Esophagus muscularis mucosa (tissue), 4 donors: ENCODE data around the gene RPL10A.
A peak's percentile ranks its signal among the peaks of the same experiment; 100 is the strongest.

Experiments
- CTCF ChIP-seq, 3 experiments: fragments of 200-600 bp in 2 of 3; fragments of 450-650 bp in 1 of 3; sonication (generic) in 2 of 3; IDR thresholded peaks; one replicate each; pipeline ENCODE4 v1.5.1; 2017 to 2019; ENCODE audit warnings: antibody characterized with exemption in 3 of 3, mild to moderate bottlenecking in 2 of 3, moderate library complexity in 1 of 3
- EP300 ChIP-seq: sonication (generic); formaldehyde crosslinking; IDR thresholded peaks from one replicate; pipeline ENCODE4 v1.6.1; 2017; ENCODE audit warnings: antibody characterized with exemption
- POLR2A ChIP-seq: fragments of 450-650 bp; IDR thresholded peaks from one replicate; pipeline ENCODE4 v1.6.1; 2017; ENCODE audit warnings: antibody characterized with exemption, moderate library complexity, mild to moderate bottlenecking, low read depth

- TF ChIP-seq POLR2A (no peak), EP300 (no peak), CTCF (IDR thresholded peaks at IDR 0.05) (peak; percentile 67 to 86 (median 75))
Measured at GRCh38 chr6:35449287-35449881, 18.8 kb upstream of the RPL10A start.
